SJSA1 (cell line): Measurements from ENCODE around the gene IL4R. TPM values are rescaled to one million over a fixed set of nuclear protein-coding genes. Genes with fewer than 3 reads are reported as not detected.

Experiments
- DNase-seq, 2 experiments: peaks; one replicate each; pipeline ENCODE4 v3.0.0-alpha.2; 2015 to 2020; ENCODE audit warnings: low spot score in 2 of 2, low read depth in 1 of 2
- H3K27ac ChIP-seq: fragments of 250-450 bp; sonication (Bioruptor Pico); 2 replicates; pipeline ENCODE4 v1.5.1; 2020; ENCODE audit warnings: mild to moderate bottlenecking, moderate library complexity
- H3K27me3 ChIP-seq: fragments of 250-450 bp; sonication (Bioruptor Pico); replicated peaks from 2 replicates; pipeline ENCODE4 v1.5.1; 2020; ENCODE audit warnings: mild to moderate bottlenecking, moderate library complexity
- H3K36me3 ChIP-seq: fragments of 250-450 bp; sonication (Bioruptor Pico); 2 replicates; pipeline ENCODE4 v1.5.1; 2020; ENCODE audit warnings: mild to moderate bottlenecking
- H3K4me1 ChIP-seq: fragments of 250-450 bp; sonication (Bioruptor Pico); replicated peaks from 2 replicates; pipeline ENCODE4 v1.6.1; 2021; ENCODE audit warnings: mild to moderate bottlenecking
- H3K4me3 ChIP-seq: fragments of 250-450 bp; sonication (Bioruptor Pico); 2 replicates; pipeline ENCODE4 v1.5.1; 2020; ENCODE audit warnings: mild to moderate bottlenecking
- H3K9me3 ChIP-seq: fragments of 250-450 bp; sonication (Bioruptor Pico); replicated peaks from 2 replicates; pipeline ENCODE4 v1.5.1; 2020; ENCODE audit warnings: mild to moderate bottlenecking
- total RNA-seq: library from RNA; depleted of rRNA; stranded (reverse); fragments of >200 nt; shearing (Covaris generic); gene quantifications from 2 replicates; pipeline ENCODE4 v1.2.3, GENCODE V29; 2014; rRNA removed

IL4R gene
- total RNA-seq, 1 experiment from 2014 or later: 5.1 TPM

- Histone ChIP-seq H3K36me3 (no peaks in the 10 kb centered on the region), H3K27me3 (peaks cover 4% of the 10 kb centered on the region; the same call in 1 of the 2 replicates), H3K4me3 (no peak overlapping the region), H3K4me1 (peaks cover 26% of the 10 kb centered on the region), H3K9me3 (no peaks in the 10 kb centered on the region), H3K27ac (no peak overlapping the region)
- DNase-seq: no peak
Measured at GRCh38 chr16:27410761-27411160, 97.0 kb downstream of the IL4R start.

DNA sequence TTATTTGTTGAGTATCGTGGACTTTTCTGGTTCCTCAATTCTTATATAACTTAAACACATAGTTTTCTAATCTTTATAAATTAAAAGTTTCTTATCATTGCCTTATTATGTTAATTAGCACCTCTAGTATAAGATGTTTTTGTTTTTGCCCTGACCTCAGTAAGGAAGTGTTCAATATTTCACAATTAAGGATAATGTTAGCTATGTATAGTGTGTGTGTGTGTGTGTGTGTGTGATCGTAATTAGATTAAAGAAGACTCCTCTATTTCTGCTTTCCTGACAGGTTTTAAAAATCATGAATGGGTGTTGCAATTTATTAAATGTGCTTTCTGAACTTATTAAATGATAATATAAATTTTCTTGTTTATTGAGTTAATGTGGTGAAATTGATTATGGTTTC is 100.2 kb downstream of the IL4R start:
- H3K4me1 ChIP-seq: no peaks in the 10 kb centered on the region
- H3K4me3 ChIP-seq: no peak overlapping the region
- no peaks in the 10 kb centered on the region for H3K36me3 ChIP-seq
- no peak for DNase-seq
- no peak overlapping the region for H3K27ac ChIP-seq
- H3K9me3 ChIP-seq: no peaks in the 10 kb centered on the region
- H3K27me3 ChIP-seq: peaks cover 4% of the 10 kb centered on the region; the same call in 1 of the 2 replicates

Other genes starting within 250 kb of the IL4R start
- gene C16orf82, start 247.0 kb upstream of the IL4R start, total RNA-seq: not detected in 2 replicates
- 2.1 and 2.5 TPM in 2 replicates for gene KDM8, start 110.4 kb upstream of the IL4R start, total RNA-seq
- gene NSMCE1, start 45.2 kb upstream of the IL4R start, total RNA-seq: 62.6 and 92.1 TPM in 2 replicates
- 0.16 and 0.34 TPM in 2 replicates for gene IL21R, start 88.2 kb downstream of the IL4R start, total RNA-seq
- gene GTF3C1, start 235.9 kb downstream of the IL4R start, total RNA-seq: 92.4 and 92.8 TPM in 2 replicates
- gene KATNIP, start 236.2 kb downstream of the IL4R start, total RNA-seq: 8.2 and 11.2 TPM in 2 replicates